NT2/D1 (cell line): ENCODE data around the gene TNPO3.

Experiments used
- SUZ12 ChIP-seq: IDR thresholded peaks from 2 replicates; pipeline ENCODE4 v1.6.1; 2011; ENCODE audit not compliant: insufficient read length, insufficient read depth; ENCODE audit errors: extremely low read depth
- YY1 ChIP-seq: IDR thresholded peaks from 2 replicates; pipeline ENCODE4 v1.6.1; 2011; ENCODE audit not compliant: insufficient read length, insufficient read depth

DNA sequence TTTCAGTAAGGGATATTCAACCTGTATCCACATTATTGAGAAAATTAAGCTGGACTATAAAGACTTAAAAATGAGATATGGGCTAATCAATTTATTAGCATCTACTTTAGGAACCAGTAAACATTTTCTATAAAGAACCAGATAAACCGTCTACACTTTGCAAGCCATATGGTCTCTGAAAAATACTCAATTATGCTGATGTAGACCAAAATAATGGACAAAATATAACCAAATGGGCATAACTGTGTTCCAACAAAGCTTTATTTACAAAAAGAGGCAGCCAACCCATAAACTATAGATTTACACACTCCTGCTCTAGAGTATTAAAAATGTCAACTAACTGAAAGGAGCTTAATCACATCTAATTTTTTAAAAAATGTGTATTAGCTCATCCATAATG lies 42.3 kb downstream of the TNPO3 start:
- no peak for TF ChIP-seq SUZ12
- no peak for TF ChIP-seq YY1
